GM12801 (cell line): ENCODE results near the gene DDX54.

ENCODE experiments used
- CTCF ChIP-seq: IDR thresholded peaks from one replicate; pipeline ENCODE4 v1.5.1; 2011; ENCODE audit warnings: control low read depth; ENCODE audit not compliant: insufficient read length; ENCODE audit errors: extremely low read depth

The DDX54 gene

DNA sequence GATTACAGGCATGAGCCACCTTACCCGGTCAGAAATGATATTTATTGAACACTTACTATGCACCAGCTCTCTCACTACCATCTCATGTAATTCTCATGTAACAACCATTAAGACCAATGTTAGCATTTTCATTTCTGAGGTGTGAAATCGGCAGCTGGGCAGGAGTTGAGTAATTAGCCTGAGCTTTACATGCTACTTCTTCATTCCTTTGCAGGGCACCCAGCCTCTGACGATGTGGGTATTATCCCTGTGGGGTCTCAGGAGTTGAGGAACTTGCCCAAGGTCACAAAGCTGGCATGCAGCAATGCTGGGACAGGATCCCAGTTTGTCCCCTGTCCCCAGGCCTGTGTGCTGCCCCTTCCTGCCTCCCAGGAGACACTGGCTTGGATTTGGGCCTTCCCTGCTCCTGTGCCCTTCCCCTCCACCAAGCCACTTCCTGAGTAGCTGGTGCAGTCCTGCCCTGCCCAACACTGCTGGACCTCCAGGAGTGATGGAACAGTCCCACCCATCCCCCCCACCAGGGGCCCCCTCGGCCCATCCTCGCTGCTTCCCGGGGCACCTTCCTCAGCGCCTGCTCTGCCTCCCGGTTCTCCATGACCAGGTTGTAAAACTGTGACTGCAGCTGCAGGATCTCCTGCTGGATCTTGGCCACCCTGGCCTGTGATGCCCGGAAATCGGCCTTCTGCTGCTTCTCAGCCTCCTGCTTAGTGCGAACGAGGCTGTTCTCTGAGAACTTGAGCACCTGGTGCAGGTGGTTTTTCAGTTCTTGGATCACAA, 14.9 kb upstream of the DDX54 start:
- TF ChIP-seq CTCF: no peak

- no peak for TF ChIP-seq CTCF
Observed at GRCh38 chr12:113198296-113198695, 13.0 kb upstream of the DDX54 start.

GRCh38 chr12:113197518-113198077, 12.3 kb upstream of the DDX54 start:
- TF ChIP-seq CTCF: no peak

GRCh38 chr12:113196990-113197389, 11.7 kb upstream of the DDX54 start:
- TF ChIP-seq CTCF: no peak

- TF ChIP-seq CTCF: no peak
Observed at GRCh38 chr12:113196582-113196981, 11.3 kb upstream of the DDX54 start.

DNA sequence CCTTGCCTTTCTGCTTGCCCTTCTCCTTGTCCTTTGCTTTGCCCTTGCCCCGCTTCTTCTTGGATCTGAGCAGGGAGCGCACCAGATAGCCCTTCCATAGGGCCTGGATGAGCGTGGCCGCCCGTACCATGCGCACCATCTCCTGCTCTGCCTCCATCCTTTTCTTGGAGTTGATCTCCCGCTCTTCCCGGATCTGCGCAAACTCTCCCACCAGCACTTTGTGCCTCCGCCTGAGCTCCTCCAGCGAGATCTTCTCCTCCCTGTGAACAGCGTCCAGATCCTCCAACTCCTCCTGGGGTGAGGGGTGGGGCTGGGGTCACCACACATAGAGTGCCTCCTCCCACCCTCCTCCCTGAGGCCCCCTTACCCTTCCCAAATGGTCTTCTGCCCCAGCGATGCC, 10.3 kb upstream of the DDX54 start:
- TF ChIP-seq CTCF: no peak

DNA sequence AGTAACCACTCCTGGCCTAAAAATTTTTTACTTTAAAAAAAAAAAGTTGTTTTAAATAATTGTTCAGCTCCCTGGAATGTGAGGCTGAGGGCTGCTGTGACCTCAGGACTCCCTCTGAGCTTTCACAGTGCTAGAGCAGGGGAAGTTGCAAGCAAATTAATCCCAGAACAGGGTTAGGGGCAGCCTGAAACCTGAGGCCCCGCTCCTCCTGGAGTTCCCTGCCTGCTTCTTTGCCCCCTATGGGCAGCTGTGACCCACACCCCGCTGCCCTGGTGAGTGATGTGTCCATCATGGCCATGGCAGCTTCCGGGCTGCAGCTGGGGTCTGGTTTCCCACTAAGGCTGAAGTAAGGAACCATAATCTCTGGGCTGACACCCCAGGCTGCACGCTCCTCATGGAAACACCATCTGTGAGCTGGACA, 9.7 kb upstream of the DDX54 start:
- no peak for TF ChIP-seq CTCF
